HG03280 (cell line): Measurements from ENCODE around the gene MGLL.
"Not testable (repeated sequence)": the region's sequence is repeated elsewhere in the genome, so short reads cannot be mapped to it uniquely, and the experiment has no call there.

Experiments
- ATAC-seq: cut with Tn5 transposase; IDR thresholded peaks from one replicate; pipeline ENCODE4 v1.9.1; 2021; ENCODE audit warnings: mild to moderate bottlenecking, moderate library complexity; ENCODE audit not compliant: unreplicated experiment

The MGLL gene

GRCh38 chr3:127667119-127667681 lies 155.1 kb downstream of the MGLL start:
- no peak for ATAC-seq

GRCh38 chr3:127666676-127667075 lies 155.6 kb downstream of the MGLL start:
- ATAC-seq = no peak

GRCh38 chr3:127665586-127665985 lies 156.7 kb downstream of the MGLL start:
- ATAC-seq = no peak

GRCh38 chr3:127665165-127665564 lies 157.2 kb downstream of the MGLL start:
- no peak for ATAC-seq

GRCh38 chr3:127663151-127663550 lies 159.2 kb downstream of the MGLL start:
- no peak for ATAC-seq

GRCh38 chr3:127662001-127662469 lies 160.3 kb downstream of the MGLL start:
- ATAC-seq = no peak

GRCh38 chr3:127661600-127661999 lies 160.7 kb downstream of the MGLL start:
- no peak for ATAC-seq

GRCh38 chr3:127660621-127661251 lies 161.6 kb downstream of the MGLL start:
- no peak for ATAC-seq

- no peak for ATAC-seq
Observed at GRCh38 chr3:127658234-127658633, 164.1 kb downstream of the MGLL start.

GRCh38 chr3:127656906-127657305 lies 165.4 kb downstream of the MGLL start:
- ATAC-seq = no peak

GRCh38 chr3:127655641-127656040 lies 166.7 kb downstream of the MGLL start:
- no peak for ATAC-seq

- ATAC-seq = not testable (repeated sequence)
Observed at GRCh38 chr3:127654993-127655392, 167.3 kb downstream of the MGLL start.

GRCh38 chr3:127654374-127654773 lies 167.9 kb downstream of the MGLL start:
- ATAC-seq = no peak

GRCh38 chr3:127652246-127652995 lies 169.9 kb downstream of the MGLL start:
- no peak for ATAC-seq

- no peak for ATAC-seq
Observed at GRCh38 chr3:127651516-127652172, 170.7 kb downstream of the MGLL start.

- no peak for ATAC-seq
Observed at GRCh38 chr3:127650236-127650635, 172.1 kb downstream of the MGLL start.

GRCh38 chr3:127647845-127648204 lies 174.5 kb downstream of the MGLL start:
- no peak for ATAC-seq

GRCh38 chr3:127647166-127647844 lies 175.0 kb downstream of the MGLL start:
- no peak for ATAC-seq

GRCh38 chr3:127646501-127647046 lies 175.7 kb downstream of the MGLL start:
- ATAC-seq = no peak

GRCh38 chr3:127645371-127646015 lies 176.8 kb downstream of the MGLL start:
- ATAC-seq = no peak
